Measurements from ENCODE around the gene SPATA13. TPM values are rescaled to one million over a fixed set of nuclear protein-coding genes. Genes with fewer than 3 reads are reported as not detected.

The SPATA13 gene
- total and polyA plus RNA-seq, 12 donors = 20.0 to 85.5 (median 31.0) TPM

DNA sequence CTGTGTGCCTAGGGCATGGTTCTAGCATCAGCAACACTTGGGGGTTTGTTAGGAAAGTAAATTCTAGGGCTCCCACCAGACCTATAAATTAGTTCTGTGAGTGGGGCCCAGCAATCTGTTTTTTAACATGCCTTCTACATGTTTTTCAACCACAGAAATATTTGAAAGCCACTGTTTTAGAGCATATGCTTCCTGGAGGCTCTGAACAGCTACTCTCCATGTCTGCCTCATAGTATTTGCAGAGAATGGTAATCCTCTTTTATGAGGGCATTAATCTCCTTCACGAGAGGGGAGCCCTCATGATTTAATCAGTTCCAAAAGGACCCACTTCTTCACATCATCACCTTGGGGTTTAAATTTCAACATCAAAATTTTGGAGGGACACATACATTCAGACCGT, 6.0 kb downstream of the SPATA13 start:
- Histone ChIP-seq H3K4me3 (no peak overlapping the region), H3K27me3 (no peaks in the 10 kb centered on the region), H3K4me1 (replicated peaks in 1 of 2) (peaks cover 23 to 40% of the 10 kb centered on the region in 2 donors), H3K27ac (peak overlapping the region in 3 of 5 donors; percentile 20 to 87 (median 63)), H3K9me3 (replicated peaks in 1 of 3) (no peaks in the 10 kb centered on the region), H3K36me3 (replicated peaks in 1 of 2) (no peaks in the 10 kb centered on the region)
- intact Hi-C loops (cut with DNase I) = loop anchor here in 1 of 2 donors (10.0 kb wide), 1 partner anchor 58 kb away; no protein-coding TSS in a partner anchor
- DNase-seq = no peak
- no peak for TF ChIP-seq POLR2A (IDR thresholded peaks at IDR 0.05)
- no peak for TF ChIP-seq CTCF (IDR thresholded peaks at IDR 0.05)
- 87 to 94% (median 92%) methylated on average over 2 of the region's 2 CpGs for WGBS, 4 donors

DNA sequence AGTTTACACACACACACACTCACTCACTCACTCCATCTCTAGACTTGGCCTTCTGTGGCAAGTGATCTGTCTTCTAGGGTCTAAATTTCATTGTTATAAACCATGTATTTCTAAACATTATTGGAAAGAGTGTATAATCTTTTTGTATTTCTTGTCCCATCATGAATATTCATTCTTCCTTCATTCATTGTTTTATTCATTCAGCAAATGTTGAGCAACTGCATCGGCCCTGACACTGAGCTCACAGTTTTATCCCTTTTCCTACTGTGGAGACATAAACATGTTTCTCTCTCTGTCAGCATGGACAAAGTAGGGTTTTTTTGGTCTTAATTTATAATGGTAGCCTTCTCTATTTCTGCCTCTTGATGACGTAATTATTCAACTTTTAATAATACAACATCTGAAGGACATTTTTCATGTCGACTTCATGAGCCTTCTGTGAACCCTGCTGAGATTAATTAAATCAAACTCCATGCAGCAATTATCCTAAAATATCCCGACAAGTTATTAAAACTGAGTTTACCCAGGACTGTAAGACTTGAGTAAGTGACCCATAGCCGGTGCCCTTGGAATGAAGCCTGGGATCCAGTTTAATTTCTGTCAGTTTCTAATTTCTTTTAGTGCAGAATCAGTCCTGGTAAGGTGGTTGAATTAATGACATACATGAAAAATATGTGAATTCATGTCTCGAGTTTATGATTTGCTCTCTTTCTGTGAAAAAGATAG, 7.3 kb downstream of the SPATA13 start:
- Histone ChIP-seq H3K9me3 (replicated peaks in 1 of 3) (no peaks in the 10 kb centered on the region), H3K4me3 (no peak overlapping the region), H3K4me1 (replicated peaks in 1 of 2) (peaks cover 13 to 28% of the 10 kb centered on the region in 2 donors), H3K36me3 (replicated peaks in 1 of 2) (no peaks in the 10 kb centered on the region), H3K27ac (peak overlapping the region; percentile 0 to 87 (median 63)), H3K27me3 (no peaks in the 10 kb centered on the region)
- DNase-seq = peak in 1 of 7 donors; percentile 61
- intact Hi-C loops (cut with DNase I) = loop anchor here in 1 of 2 donors (10.0 kb wide), 1 partner anchor 57 kb away; no protein-coding TSS in a partner anchor
- TF ChIP-seq POLR2A (IDR thresholded peaks at IDR 0.05) (no peak), CTCF (IDR thresholded peaks at IDR 0.05) (no peak)
- WGBS, 4 donors = 32 to 37% (median 35%) methylated on average over 6 of the region's 6 CpGs

DNA sequence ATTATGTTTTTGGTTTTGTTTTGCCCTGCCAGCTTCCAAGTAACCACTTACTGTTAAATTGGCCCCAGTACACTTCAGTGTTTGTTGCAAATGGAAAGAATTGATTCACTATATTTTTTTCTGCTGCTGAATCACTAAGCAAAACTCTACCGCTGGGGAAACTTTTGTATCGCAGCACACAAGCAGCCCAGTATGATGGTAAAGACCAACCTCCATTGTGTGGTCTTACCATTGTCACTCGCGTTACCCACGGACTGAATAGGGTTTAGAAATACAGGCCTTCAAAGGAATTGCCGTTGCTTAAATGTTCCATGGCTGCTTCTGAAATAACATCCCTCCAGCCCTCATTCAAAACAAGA, 7.9 kb downstream of the SPATA13 start:
- Histone ChIP-seq H3K27ac (peak overlapping the region; percentile 0 to 87 (median 62)), H3K4me1 (replicated peaks in 1 of 2) (peaks cover 13 to 25% of the 10 kb centered on the region in 2 donors), H3K4me3 (no peak overlapping the region), H3K27me3 (no peaks in the 10 kb centered on the region), H3K9me3 (replicated peaks in 1 of 3) (no peaks in the 10 kb centered on the region), H3K36me3 (replicated peaks in 1 of 2) (no peaks in the 10 kb centered on the region)
- intact Hi-C loops (cut with DNase I) = loop anchor here in 1 of 2 donors (10.0 kb wide), 1 partner anchor 56 kb away; no protein-coding TSS in a partner anchor
- WGBS, 4 donors = 39 to 62% (median 55%) methylated on average over 6 of the region's 6 CpGs
- DNase-seq = peak in 1 of 7 donors; percentile 46
- TF ChIP-seq POLR2A (IDR thresholded peaks at IDR 0.05) = no peak
- TF ChIP-seq CTCF (IDR thresholded peaks at IDR 0.05) = no peak

GRCh38 chr13:24168979-24169378, 8.5 kb downstream of the SPATA13 start:
- intact Hi-C loops (cut with DNase I) = loop anchor here in 1 of 2 donors (10.0 kb wide), 1 partner anchor 56 kb away; no protein-coding TSS in a partner anchor
- Histone ChIP-seq H3K9me3 (replicated peaks in 1 of 3) (no peaks in the 10 kb centered on the region), H3K4me1 (replicated peaks in 1 of 2) (peaks cover 13 to 21% of the 10 kb centered on the region in 2 donors), H3K36me3 (replicated peaks in 1 of 2) (no peaks in the 10 kb centered on the region), H3K4me3 (no peak overlapping the region), H3K27me3 (no peaks in the 10 kb centered on the region), H3K27ac (peak overlapping the region; percentile 22 to 87 (median 74))
- peak; percentile 63 to 83 (median 74) for DNase-seq
- TF ChIP-seq POLR2A (IDR thresholded peaks at IDR 0.05) (no peak), CTCF (IDR thresholded peaks at IDR 0.05) (peak in 1 of 6 experiments; percentile 9)
- 45 to 54% (median 46%) methylated on average over 5 of the region's 5 CpGs for WGBS, 4 donors

Measured in adrenal gland (tissue), 12 donors.